ENCODE results near the gene AZU1.

- TF ChIP-seq, protein P1, sequence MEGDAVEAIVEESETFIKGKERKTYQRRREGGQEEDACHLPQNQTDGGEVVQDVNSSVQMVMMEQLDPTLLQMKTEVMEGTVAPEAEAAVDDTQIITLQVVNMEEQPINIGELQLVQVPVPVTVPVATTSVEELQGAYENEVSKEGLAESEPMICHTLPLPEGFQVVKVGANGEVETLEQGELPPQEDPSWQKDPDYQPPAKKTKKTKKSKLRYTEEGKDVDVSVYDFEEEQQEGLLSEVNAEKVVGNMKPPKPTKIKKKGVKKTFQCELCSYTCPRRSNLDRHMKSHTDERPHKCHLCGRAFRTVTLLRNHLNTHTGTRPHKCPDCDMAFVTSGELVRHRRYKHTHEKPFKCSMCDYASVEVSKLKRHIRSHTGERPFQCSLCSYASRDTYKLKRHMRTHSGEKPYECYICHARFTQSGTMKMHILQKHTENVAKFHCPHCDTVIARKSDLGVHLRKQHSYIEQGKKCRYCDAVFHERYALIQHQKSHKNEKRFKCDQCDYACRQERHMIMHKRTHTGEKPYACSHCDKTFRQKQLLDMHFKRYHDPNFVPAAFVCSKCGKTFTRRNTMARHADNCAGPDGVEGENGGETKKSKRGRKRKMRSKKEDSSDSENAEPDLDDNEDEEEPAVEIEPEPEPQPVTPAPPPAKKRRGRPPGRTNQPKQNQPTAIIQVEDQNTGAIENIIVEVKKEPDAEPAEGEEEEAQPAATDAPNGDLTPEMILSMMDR (IDR thresholded peaks at IDR 0.05; ENCODE audit: low read depth, low read length, poor library complexity, severe bottlenecking): no peak
- TF ChIP-seq EZH2phosphoT487 (IDR thresholded peaks at IDR 0.05; ENCODE audit: borderline replicate concordance, low read length): no peak
Observed at GRCh38 chr19:825897-826644, 1.6 kb upstream of the AZU1 start.
